Vagina (tissue), 2 donors: ENCODE data around the gene SOCS4. TPM values are rescaled to one million over a fixed set of nuclear protein-coding genes. Genes with fewer than 3 reads are reported as not detected.
"Not testable (repeated sequence)": the region's sequence is repeated elsewhere in the genome, so short reads cannot be mapped to it uniquely, and the experiment has no call there.

Experiments used
- DNase-seq, 2 donors: peaks; one replicate each; pipeline ENCODE4 v3.0.0-alpha.2; 2017; ENCODE audit errors: extremely low spot score in 2 of 2
- H3K27ac ChIP-seq: fragments of 200-600 bp; sonication (generic); one replicate; pipeline ENCODE4 v1.5.1; 2019
- H3K27me3 ChIP-seq: fragments of 200-600 bp; sonication (generic); one replicate; pipeline ENCODE4 v1.5.1; 2019
- H3K36me3 ChIP-seq, 2 donors: fragments of 200-600 bp; sonication (generic); one replicate each; pipeline ENCODE4 v1.5.1; 2017 to 2019
- H3K4me1 ChIP-seq: fragments of 200-600 bp; sonication (generic); one replicate; pipeline ENCODE4 v1.5.1; 2019
- H3K4me3 ChIP-seq, 2 donors: fragments of 200-600 bp; sonication (generic); 1 replicate in 1 of 2; 2 replicates in 1 of 2; pipeline ENCODE4 v1.5.1; 2016 to 2019
- H3K9me3 ChIP-seq: fragments of 200-600 bp; sonication (generic); one replicate; pipeline ENCODE4 v1.5.1; 2019
- POLR2A ChIP-seq, 2 donors: fragments of 450-650 bp; IDR thresholded peaks; one replicate each; pipeline ENCODE4 v1.6.1; 2017; ENCODE audit warnings: antibody characterized with exemption in 2 of 2, mild to moderate bottlenecking in 2 of 2, moderate library complexity in 2 of 2
- POLR2AphosphoS5 ChIP-seq, 2 donors: sonication (generic); formaldehyde crosslinking; IDR thresholded peaks; one replicate each; pipeline ENCODE4 v1.9.0; 2017; ENCODE audit warnings: antibody characterized with exemption in 2 of 2, mild to moderate bottlenecking in 2 of 2, low read depth in 1 of 2; ENCODE audit not compliant: insufficient read depth in 1 of 2
- intact Hi-C: fragments of 100-400 bp; cut with DNase I; formaldehyde crosslinking; loops from one replicate; pipeline ENCODE4 v1.15.1; 2023
- total RNA-seq: library from RNA; depleted of rRNA; stranded (reverse); fragments of >200 nt; gene quantifications from one replicate; pipeline ENCODE4 v1.2.3, GENCODE V29; 2016
- TF ChIP-seq, protein P1 (sequence below), 3 experiments: fragments of 450-650 bp in 2 of 3; fragments of 200-600 bp in 1 of 3; sonication (generic) in 1 of 3; IDR thresholded peaks; one replicate each; pipeline ENCODE4 v1.5.1; 2017 to 2019; ENCODE audit warnings: antibody characterized with exemption in 3 of 3, mild to moderate bottlenecking in 2 of 3, moderate library complexity in 2 of 3

The SOCS4 gene
- total RNA-seq, 1 donor from 2014 or later, result 10.6 TPM

DNA sequence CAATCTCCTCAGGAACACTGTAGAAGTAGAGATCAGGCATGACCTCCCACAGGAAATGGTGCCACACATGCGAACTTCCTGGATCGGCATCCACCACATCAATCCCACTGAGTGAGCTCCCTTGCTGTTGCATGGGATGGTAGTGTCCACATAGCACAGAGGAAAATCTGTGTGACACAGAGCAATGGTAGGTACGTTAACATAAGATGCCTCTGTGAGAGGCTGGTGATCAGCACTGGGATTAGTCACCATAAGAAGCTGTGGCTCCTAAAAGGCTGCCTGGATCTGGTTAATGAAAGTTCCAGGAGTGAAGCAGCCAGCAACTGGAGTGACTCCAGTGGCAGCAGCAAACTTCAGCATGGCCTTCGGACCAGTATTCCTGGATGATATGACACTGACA is 22.0 kb upstream of the SOCS4 start:
- H3K27me3 ChIP-seq, result no peaks in the 10 kb centered on the region
- H3K9me3 ChIP-seq, result no peaks in the 10 kb centered on the region
- DNase-seq, result no peak
- intact Hi-C loops, result no loop called here
- no peaks in the 10 kb centered on the region for H3K4me1 ChIP-seq
- no peaks in the 10 kb centered on the region for H3K36me3 ChIP-seq
- TF ChIP-seq, protein P1, sequence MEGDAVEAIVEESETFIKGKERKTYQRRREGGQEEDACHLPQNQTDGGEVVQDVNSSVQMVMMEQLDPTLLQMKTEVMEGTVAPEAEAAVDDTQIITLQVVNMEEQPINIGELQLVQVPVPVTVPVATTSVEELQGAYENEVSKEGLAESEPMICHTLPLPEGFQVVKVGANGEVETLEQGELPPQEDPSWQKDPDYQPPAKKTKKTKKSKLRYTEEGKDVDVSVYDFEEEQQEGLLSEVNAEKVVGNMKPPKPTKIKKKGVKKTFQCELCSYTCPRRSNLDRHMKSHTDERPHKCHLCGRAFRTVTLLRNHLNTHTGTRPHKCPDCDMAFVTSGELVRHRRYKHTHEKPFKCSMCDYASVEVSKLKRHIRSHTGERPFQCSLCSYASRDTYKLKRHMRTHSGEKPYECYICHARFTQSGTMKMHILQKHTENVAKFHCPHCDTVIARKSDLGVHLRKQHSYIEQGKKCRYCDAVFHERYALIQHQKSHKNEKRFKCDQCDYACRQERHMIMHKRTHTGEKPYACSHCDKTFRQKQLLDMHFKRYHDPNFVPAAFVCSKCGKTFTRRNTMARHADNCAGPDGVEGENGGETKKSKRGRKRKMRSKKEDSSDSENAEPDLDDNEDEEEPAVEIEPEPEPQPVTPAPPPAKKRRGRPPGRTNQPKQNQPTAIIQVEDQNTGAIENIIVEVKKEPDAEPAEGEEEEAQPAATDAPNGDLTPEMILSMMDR (IDR thresholded peaks at IDR 0.05), result no peak
- TF ChIP-seq POLR2A (IDR thresholded peaks at IDR 0.05) (no peak), POLR2AphosphoS5 (IDR thresholded peaks at IDR 0.05; ENCODE audit: insufficient read depth in 1 of 2, low read depth in 1 of 2) (no peak)
- no peak overlapping the region for H3K4me3 ChIP-seq
- no peak overlapping the region for H3K27ac ChIP-seq

DNA sequence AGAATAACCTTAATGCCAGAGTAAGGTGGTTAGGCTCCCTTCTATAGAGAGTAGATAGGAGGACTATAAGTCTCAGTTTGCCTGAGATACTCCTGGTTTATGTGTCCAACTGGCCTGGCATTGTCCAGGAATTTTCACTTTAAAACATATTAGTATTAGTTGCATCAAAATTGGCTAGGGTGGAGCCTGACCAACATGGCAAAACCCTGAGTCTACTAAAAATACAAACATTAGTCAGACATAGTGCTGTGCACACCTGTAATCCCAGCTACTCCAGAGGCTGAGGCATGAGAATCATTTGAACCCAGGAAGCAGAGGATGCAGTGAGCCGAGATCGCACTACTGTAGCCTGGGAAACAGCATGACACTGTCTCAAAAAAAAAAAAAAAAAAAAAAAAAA is 12.0 kb upstream of the SOCS4 start:
- TF ChIP-seq, protein P1 (IDR thresholded peaks at IDR 0.05), result no peak
- TF ChIP-seq POLR2AphosphoS5 (IDR thresholded peaks at IDR 0.05; ENCODE audit: insufficient read depth in 1 of 2, low read depth in 1 of 2) (no peak), POLR2A (IDR thresholded peaks at IDR 0.05) (no peak)
- H3K4me1 ChIP-seq, result no peaks in the 10 kb centered on the region
- no peaks in the 10 kb centered on the region for H3K36me3 ChIP-seq
- H3K27ac ChIP-seq, result no peak overlapping the region
- no peak for DNase-seq
- H3K9me3 ChIP-seq, result no peaks in the 10 kb centered on the region
- H3K27me3 ChIP-seq, result no peaks in the 10 kb centered on the region
- H3K4me3 ChIP-seq, result no peak overlapping the region
- intact Hi-C loops, result no loop called here

DNA sequence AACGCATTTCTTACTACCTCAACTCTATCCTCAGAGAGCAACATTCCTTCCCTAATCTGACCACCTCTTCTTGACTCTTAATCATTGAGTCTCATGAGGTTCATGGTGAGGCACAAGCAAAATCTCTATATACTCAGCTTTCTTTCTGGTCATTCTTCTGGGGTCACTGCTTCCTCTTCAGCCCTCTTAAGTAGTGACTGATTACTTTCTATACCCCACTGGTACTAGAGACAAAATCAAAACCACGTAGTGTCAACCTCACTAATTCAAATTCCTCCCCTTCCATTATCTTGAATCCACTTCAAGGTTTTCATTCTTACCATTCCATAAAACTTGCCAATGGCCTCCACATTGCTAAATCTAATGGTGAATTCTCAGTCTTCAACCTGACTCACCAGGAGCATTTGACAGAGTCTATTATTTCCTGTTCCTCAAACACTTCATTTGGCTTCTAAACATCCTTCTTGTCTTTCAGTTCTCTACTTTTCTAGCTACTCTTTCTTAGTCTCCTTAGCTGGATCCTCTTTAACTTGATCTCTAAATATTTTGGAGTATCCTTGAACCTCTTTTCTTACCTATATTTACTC is 7.0 kb upstream of the SOCS4 start:
- Histone ChIP-seq H3K9me3 (no peaks in the 10 kb centered on the region), H3K27ac (no peak overlapping the region), H3K36me3 (no peaks in the 10 kb centered on the region), H3K4me1 (no peaks in the 10 kb centered on the region), H3K27me3 (no peaks in the 10 kb centered on the region), H3K4me3 (no peak overlapping the region)
- DNase-seq, result no peak
- intact Hi-C loops, result no loop called here
- TF ChIP-seq, protein P1 (IDR thresholded peaks at IDR 0.05), result no peak
- TF ChIP-seq POLR2A (IDR thresholded peaks at IDR 0.05) (no peak), POLR2AphosphoS5 (IDR thresholded peaks at IDR 0.05; ENCODE audit: insufficient read depth in 1 of 2, low read depth in 1 of 2) (no peak)

DNA sequence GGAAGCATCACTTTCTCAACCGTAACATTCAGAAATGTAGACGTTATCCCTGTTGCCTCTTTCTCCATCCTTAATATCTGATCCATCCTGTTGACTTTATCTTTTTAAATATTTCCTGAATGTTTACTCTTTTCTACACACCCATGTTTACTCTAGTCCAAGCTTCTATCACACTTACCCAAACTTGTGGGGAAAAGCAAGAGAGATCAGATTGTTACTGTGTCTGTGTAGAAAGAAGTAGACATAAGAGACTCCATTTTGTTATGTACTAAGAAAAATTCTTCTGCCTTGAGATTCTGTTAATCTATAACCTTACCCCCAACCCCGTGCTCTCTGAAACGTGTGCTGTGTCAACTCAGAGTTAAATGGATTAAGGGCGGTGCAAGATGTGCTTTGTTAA is 2.7 kb upstream of the SOCS4 start:
- H3K36me3 ChIP-seq, H3K4me3 ChIP-seq, H3K27ac ChIP-seq, H3K9me3 ChIP-seq, H3K27me3 ChIP-seq, DNase-seq, intact Hi-C loops: not testable (repeated sequence)
- peaks cover 25% of the 10 kb centered on the region for H3K4me1 ChIP-seq

DNA sequence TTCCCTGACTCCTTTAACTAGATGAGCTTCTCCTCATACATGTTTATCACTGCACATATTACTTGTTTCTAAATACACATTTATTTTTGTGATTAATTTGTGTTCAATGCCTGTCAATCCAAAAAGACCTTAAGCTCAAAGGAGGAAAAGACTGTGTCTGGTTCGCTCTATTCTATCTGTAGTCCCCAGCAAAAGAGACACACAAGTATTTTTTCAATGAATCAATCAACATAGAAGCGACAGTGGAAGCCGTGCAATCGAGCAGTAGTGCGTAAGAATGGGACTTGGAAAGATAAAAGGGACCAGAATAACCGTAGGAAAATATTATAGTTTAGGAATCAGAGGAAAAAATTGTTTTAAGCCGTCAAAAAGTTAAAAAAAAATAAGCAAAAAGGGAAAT is 1.1 kb upstream of the SOCS4 start:
- no peaks in the 10 kb centered on the region for H3K36me3 ChIP-seq
- TF ChIP-seq, protein P1 (IDR thresholded peaks at IDR 0.05), result no peak
- TF ChIP-seq POLR2A (IDR thresholded peaks at IDR 0.05), result no peak
- no peak for TF ChIP-seq POLR2AphosphoS5 (IDR thresholded peaks at IDR 0.05; ENCODE audit: insufficient read depth in 1 of 2, low read depth in 1 of 2)
- peak overlapping the region; percentile 75 to 90 for H3K4me3 ChIP-seq
- peaks cover 25% of the 10 kb centered on the region for H3K4me1 ChIP-seq
- no peak overlapping the region for H3K27ac ChIP-seq
- no peaks in the 10 kb centered on the region for H3K9me3 ChIP-seq
- H3K27me3 ChIP-seq, result no peaks in the 10 kb centered on the region
- DNase-seq, result no peak
- intact Hi-C loops, result no loop called here
